Measurements from ENCODE around the gene ZNF679. TPM values are rescaled to one million over a fixed set of nuclear protein-coding genes. Genes with fewer than 3 reads are reported as not detected.

ZNF679 gene
- total RNA-seq, 1 experiment from 2014 or later: not detected

DNA sequence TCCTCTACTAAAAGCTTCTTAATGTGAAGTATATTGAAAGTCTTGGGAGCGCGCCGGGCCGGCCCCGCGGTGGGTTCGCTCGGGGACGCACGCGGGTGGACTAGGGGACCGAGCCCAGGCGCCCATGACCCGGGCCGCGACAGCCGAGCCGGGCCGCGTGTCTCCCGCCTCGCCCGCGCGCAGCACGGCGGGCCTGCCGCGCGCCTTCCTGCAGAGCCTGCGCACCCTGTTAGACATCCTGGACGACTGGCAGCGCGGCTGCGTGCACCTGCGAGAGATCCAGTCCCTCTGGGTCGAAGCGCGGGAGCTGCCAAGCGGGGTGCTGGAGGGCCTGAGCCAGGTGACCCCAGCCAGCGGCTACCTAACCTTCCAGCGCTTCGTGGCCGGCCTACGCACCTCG, 46.7 kb upstream of the ZNF679 start:
- POLR2A ChIA-PET: no interaction called here
- peaks cover 10% of the 10 kb centered on the region in 2 experiments; a peak in 2 of 4 replicates for H3K9me3 ChIP-seq (ENCODE audit: control insufficient read depth in 1 of 2, insufficient read depth in 1 of 2, low read depth in 1 of 2, low read length in 2 of 2)
- DNase-seq (ENCODE audit: low read depth, low spot score) (no peak), ATAC-seq (no peak)
- no peaks in the 10 kb centered on the region for H3K4me1 ChIP-seq (ENCODE audit: control insufficient read depth in 1 of 2, insufficient read depth in 2 of 2, low read length in 2 of 2)
- H3K36me3 ChIP-seq (ENCODE audit: control insufficient read depth in 1 of 2, insufficient read depth in 2 of 2, low read length in 2 of 2): no peaks in the 10 kb centered on the region
- no peak overlapping the region for H3K9ac ChIP-seq (ENCODE audit: low read length)
- TF ChIP-seq SP1 (IDR thresholded peaks at IDR 0.05; ENCODE audit: low read depth) (no peak), POLR2AphosphoS5 (IDR thresholded peaks at IDR 0.05; ENCODE audit: low read depth, low read length) (no peak), CEBPB (IDR thresholded peaks at IDR 0.05; ENCODE audit: low read depth) (no peak), POLR2A (IDR thresholded peaks at IDR 0.05; ENCODE audit: borderline replicate concordance, extremely low read depth, insufficient read depth, insufficient read length) (no peak), CBX3 (IDR thresholded peaks at IDR 0.05; ENCODE audit: low read depth) (no peak), SIN3A (IDR thresholded peaks at IDR 0.05; ENCODE audit: low read depth) (no peak), YY1 (IDR thresholded peaks at IDR 0.05; ENCODE audit: extremely low read depth, insufficient replicate concordance, low read depth, low read length) (no peak), EZH2phosphoT487 (IDR thresholded peaks at IDR 0.05; ENCODE audit: borderline replicate concordance) (no peak), ZNF274 (IDR thresholded peaks at IDR 0.05; ENCODE audit: low read depth, low read length) (no peak)
- TF ChIP-seq, protein P1, sequence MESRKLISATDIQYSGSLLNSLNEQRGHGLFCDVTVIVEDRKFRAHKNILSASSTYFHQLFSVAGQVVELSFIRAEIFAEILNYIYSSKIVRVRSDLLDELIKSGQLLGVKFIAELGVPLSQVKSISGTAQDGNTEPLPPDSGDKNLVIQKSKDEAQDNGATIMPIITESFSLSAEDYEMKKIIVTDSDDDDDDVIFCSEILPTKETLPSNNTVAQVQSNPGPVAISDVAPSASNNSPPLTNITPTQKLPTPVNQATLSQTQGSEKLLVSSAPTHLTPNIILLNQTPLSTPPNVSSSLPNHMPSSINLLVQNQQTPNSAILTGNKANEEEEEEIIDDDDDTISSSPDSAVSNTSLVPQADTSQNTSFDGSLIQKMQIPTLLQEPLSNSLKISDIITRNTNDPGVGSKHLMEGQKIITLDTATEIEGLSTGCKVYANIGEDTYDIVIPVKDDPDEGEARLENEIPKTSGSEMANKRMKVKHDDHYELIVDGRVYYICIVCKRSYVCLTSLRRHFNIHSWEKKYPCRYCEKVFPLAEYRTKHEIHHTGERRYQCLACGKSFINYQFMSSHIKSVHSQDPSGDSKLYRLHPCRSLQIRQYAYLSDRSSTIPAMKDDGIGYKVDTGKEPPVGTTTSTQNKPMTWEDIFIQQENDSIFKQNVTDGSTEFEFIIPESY (IDR thresholded peaks at IDR 0.05; ENCODE audit: extremely low read depth, insufficient replicate concordance, low read length): no peak
- TF ChIP-seq, protein P2, sequence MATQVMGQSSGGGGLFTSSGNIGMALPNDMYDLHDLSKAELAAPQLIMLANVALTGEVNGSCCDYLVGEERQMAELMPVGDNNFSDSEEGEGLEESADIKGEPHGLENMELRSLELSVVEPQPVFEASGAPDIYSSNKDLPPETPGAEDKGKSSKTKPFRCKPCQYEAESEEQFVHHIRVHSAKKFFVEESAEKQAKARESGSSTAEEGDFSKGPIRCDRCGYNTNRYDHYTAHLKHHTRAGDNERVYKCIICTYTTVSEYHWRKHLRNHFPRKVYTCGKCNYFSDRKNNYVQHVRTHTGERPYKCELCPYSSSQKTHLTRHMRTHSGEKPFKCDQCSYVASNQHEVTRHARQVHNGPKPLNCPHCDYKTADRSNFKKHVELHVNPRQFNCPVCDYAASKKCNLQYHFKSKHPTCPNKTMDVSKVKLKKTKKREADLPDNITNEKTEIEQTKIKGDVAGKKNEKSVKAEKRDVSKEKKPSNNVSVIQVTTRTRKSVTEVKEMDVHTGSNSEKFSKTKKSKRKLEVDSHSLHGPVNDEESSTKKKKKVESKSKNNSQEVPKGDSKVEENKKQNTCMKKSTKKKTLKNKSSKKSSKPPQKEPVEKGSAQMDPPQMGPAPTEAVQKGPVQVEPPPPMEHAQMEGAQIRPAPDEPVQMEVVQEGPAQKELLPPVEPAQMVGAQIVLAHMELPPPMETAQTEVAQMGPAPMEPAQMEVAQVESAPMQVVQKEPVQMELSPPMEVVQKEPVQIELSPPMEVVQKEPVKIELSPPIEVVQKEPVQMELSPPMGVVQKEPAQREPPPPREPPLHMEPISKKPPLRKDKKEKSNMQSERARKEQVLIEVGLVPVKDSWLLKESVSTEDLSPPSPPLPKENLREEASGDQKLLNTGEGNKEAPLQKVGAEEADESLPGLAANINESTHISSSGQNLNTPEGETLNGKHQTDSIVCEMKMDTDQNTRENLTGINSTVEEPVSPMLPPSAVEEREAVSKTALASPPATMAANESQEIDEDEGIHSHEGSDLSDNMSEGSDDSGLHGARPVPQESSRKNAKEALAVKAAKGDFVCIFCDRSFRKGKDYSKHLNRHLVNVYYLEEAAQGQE (IDR thresholded peaks at IDR 0.05; ENCODE audit: low read depth): no peak
- TF ChIP-seq, protein P3, sequence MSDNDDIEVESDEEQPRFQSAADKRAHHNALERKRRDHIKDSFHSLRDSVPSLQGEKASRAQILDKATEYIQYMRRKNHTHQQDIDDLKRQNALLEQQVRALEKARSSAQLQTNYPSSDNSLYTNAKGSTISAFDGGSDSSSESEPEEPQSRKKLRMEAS (IDR thresholded peaks at IDR 0.05): no peak
- CTCF ChIA-PET: no interaction called here
- no peaks in the 10 kb centered on the region for H3K9me2 ChIP-seq (ENCODE audit: insufficient read depth)
- no peaks in the 10 kb centered on the region for H3K27me3 ChIP-seq (ENCODE audit: insufficient read depth, low read length)
- no peak overlapping the region for H3K4me3 ChIP-seq (replicated peaks in 1 of 2; ENCODE audit: low read depth in 1 of 2, low read length in 2 of 2)
- H2AFZ ChIP-seq (ENCODE audit: low read depth, low read length, poor library complexity, severe bottlenecking): no peak overlapping the region
- intact Hi-C loops (cut with micrococcal nuclease): loop anchor here (5.0 kb wide), 1 partner anchor 436 kb away; no protein-coding TSS in a partner anchor
- RAD21 ChIA-PET (ENCODE audit: low non-redundant PET in 1 of 2, low total read pairs in 2 of 2, uncharacterized antibody in 2 of 2, unreplicated experiment in 2 of 2): no interaction called here
- H3K27ac ChIP-seq (ENCODE audit: low read depth, low read length): no peak overlapping the region
- H4K20me1 ChIP-seq (ENCODE audit: insufficient read depth): no peaks in the 10 kb centered on the region; the same call in 1 of the 2 replicates
- BruUV-seq (replicated peaks): no TSS peak
- no peaks in the 10 kb centered on the region for H3K79me2 ChIP-seq (ENCODE audit: insufficient read depth, low read length)
- no peak overlapping the region for H3K4me2 ChIP-seq (ENCODE audit: low read length)

All from HCT116 (cell line).